ENCODE measurements around the gene ESF1.

ESF1 gene

DNA sequence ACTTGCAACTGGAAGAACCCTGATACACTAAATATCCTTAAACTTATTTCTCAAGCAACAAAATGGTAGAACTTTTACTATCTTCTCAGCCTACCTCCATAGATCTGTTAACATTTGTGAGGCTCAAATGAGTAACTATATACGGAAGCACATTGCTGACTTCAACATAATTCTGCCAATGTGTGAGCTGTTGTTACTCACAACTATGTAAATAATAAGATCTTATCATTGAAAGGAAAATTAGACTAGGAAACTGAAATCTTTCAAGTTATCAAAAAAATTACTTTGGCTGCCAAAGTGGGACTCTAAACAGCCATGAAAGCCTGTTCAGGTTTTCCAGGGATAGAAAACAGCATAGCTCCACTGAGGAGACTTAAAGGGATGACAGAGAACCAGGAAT lies 105.8 kb downstream of the ESF1 start:
- no peak for DNase-seq (ENCODE audit: low read depth)

GRCh38 chr20:13677241-13677640 lies 107.5 kb downstream of the ESF1 start:
- DNase-seq (ENCODE audit: low read depth), result no peak

DNA sequence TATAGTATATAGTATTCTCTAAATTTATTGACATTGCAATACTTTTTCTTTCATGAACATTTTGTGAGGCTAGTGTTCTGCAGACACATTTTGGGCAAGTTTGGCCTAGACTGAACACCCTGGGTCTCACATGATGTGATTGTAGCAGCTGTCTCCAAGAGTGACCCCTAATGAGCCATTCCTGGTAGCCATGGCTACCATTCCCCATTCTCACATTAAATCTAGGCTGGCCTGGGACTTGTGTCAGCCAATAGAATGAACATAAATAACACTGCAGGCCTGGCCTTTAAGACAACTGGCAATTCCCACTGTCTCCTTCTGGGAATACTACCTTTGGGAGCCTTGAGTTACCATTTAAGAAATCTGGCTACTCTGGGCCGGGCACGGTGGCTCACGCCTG lies 108.0 kb downstream of the ESF1 start:
- DNase-seq (ENCODE audit: low read depth), result no peak

- no peak for DNase-seq (ENCODE audit: low read depth)
These were observed 112.0 kb downstream of the ESF1 start for GRCh38 chr20:13672690-13673089.

DNA sequence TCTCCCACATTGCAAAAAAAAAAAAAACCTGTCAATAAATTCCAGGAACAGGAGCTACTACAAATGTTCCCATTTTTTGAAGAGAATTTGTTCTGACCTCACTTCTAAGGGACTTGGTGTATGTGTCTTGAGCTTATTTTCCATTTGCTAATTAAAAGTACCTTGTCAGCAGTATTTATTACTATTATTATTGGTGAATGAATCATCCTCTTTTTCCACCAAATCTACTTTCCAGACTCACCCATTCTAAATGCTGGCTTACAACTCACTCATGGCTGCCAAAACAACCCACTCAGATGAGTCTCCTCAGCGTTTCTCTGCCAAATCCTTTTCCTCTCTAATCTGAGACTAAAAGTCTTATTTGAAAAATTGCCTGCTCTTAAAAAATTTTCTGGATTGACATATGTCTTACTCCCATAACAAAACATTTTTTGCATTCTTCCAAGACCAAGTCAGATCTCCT lies 112.8 kb downstream of the ESF1 start:
- DNase-seq (ENCODE audit: low read depth), result no peak

GRCh38 chr20:13671512-13671911 lies 113.2 kb downstream of the ESF1 start:
- no peak for DNase-seq (ENCODE audit: low read depth)

DNA sequence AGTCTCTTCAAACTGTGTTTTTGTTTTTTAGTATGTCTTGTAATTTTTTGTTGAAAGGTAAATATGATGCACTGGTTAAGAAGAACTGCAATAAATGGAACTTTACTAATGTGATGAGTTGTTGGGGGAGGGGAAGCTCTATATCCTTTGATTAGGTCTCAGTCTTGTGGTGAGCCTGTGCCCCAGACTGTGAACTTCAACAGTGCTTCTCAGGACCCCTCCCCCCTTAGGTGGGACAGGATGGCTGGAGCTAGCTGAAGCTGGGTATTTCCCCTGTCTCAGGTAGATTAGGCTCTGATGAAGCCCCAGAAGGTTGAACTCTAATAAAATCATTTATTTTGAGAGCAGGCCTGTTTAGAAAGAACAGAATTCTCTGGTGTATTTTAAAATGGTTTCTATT lies 114.6 kb downstream of the ESF1 start:
- no peak for DNase-seq (ENCODE audit: low read depth)

DNA sequence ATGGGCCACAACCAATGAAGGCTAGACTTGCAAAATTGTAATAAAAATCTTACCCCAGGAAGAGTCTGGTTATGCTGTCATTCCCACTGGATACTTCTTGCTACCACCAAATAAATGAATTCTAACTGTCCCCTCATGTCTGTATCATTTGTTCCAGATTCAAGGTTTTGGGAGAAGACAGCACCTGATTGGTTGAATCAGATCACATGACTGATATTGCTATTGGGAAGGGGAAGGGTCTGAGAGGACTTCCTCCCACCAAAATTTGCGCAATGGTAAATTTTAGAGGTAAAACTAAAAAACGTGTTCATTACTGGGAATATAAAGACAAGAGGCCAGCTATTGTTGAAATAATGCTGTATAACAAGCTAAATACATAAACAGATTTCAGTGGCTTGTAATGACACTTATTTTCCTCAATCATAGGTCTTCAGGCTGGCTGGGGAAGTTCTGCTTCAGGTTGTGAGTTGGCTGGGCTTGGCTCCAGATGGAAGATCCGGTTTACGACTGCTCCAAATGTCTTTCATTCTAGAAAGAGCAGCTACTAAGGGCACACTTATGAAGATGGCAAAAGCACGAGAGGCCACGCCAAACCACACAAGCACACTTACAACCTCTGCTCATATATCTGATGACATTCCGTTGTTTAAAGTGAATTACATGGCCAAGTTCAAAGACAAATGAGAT lies 118.9 kb downstream of the ESF1 start:
- DNase-seq (ENCODE audit: low read depth), result no peak

Data from stimulated activated CD8-positive, alpha-beta memory T cell treated with anti-CD3 and anti-CD28 coated beads, Interleukin-4, amount 100 ng/mL, for 24 hours (primary cell).